NCI-H748 (cell line): ENCODE results near the gene U2AF2.
"Not testable (repeated sequence)": the region's sequence is repeated elsewhere in the genome, so short reads cannot be mapped to it uniquely, and the experiment has no call there.

Experiments
- DNase-seq: peaks from one replicate; lab custom pipeline; 2025; ENCODE audit not compliant: unreplicated experiment; lab: John Stamatoyannopoulos, UW

The U2AF2 gene

DNA sequence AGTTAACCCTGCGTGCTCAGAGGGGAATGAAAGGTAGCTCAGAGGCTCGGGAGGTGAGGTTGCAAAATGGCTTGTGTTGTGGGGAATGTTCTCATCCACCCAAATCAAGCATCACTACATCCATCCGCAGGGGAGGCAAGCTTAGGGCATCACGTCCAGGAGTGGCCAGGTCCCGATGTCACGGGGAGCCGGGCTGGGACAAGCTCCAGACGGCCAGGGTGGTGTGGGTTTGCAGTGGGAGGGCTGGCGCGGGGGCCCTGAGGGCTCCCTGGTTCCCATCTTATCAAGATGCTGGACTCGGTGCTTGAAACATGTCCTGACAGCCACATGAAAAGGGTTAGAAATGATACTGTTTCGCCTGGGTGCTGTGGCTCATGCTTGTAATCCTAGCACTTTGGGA lies 46.0 kb downstream of the U2AF2 start:
- no peak for DNase-seq

- no peak for DNase-seq
Measured at GRCh38 chr19:55702131-55702627, 47.3 kb downstream of the U2AF2 start.

DNA sequence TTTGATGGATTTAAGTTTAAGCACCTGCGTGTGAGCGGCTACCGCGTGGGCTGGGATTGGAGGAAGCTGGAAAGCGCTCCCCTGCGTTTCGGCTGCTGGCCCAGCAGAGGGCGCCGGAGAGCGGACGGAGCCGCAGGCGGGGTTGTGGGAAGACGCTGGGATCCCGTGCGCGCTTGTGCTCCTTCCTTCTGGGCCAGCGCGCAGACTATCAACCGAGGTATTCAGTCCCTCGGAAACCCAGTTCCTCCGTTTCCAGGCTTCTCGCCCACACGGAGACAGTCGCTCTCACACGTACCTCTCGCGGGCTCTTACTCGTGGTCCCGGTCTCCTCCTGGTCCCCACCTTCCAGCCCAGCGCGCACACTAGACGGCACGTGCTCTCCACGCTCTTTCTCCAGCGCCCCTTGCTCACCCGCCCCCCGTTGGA lies 49.0 kb downstream of the U2AF2 start:
- no peak for DNase-seq

- DNase-seq = no peak
Measured at GRCh38 chr19:55704494-55705245, 49.8 kb downstream of the U2AF2 start.

DNA sequence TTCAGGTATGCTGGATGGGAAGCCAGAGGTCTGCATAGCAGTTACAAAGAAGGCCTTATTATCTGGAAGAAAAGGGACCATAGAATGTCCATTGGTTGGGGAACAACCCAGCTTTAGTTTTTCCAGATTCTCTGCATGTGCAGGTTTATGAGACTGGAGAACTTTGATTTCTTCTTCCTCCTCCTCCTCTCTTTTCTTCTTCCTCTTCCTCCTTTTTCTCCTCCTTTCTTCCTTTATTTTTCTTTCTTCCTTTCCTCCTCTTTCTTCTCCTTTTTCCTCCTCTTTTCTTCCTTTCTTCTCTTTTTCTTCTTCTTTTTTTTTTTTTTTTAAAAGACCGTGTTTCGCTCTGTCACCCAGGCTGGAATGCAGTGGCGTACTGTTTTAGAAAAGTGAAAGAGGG lies 51.1 kb downstream of the U2AF2 start:
- no peak for DNase-seq

DNA sequence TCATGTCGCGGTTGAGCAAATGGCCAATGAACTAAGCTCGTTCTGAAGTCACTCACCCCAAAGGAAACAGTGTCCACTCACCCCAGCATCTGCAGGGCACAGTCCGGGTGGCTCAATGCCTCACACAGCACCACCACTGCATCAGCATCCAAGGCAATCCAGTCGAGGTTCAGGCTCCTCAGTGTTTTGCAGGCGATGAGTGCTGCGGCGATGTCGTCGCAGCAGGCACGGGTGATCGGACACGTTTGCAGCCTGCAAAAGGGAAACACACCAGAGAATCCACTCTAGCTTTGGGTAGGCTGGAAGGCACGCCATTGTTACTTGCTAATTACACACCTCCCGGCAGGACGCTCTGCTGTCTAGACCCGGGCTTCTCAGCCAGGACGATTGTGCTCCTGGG lies 56.9 kb downstream of the U2AF2 start:
- DNase-seq = no peak

DNA sequence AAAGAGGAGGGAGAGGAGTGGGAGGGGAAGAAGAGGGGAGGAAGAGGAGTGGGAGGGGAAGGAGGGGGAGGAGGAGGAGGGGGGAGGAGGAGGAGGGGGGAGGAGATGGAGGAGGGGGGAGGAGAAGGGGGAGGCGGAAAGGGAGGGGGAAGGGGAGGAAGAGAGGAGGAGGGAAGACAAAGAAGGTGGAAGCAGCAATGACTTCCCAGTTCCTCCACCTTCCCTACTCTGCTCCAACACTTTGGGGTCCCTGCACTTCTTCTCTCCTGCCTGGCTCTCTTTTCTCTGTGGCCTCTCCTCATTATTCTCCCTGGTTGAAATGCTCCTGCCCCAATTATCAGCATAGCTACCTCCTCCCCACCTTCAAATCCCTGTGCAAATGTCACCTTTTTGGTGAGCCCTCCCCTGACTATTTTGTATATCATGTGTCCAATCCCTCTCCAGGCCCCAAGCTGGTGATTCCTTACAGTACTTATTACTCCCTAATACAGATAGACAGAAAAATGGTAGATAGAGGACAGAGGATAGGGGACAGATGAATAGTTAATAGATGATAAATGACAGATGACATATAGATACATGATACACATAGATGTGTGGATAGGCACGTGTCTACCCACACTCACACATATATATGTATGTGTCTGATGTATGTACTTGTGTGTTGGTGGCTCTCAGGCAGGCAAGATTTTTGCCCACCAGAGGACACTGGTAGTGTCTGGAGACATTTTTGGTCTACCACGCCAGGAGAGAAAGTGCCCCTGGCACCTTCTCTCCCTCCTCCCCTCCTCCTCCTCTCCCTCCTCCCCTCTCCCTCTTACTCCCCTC lies 58.2 kb downstream of the U2AF2 start:
- no peak for DNase-seq

DNA sequence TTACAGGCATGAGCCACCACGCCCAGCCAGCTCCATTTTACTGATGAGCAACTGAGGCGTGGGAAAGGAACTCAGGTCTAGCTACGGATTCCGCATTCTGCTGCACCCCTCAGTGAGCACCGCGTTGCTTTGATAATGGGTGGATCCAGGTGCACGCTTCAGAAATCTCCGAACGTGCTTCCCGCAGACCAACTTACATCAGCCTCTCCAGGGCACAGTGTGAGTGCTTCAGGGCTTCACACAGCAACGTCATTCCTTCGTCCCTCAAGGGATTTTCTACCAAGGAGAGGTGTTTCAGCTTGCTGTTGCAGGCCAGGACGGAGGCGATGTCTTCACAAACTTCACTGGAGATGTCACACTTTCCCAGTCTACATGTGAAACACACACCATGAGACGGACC lies 61.7 kb downstream of the U2AF2 start:
- DNase-seq = no peak

GRCh38 chr19:55717251-55717650 lies 62.4 kb downstream of the U2AF2 start:
- no peak for DNase-seq

GRCh38 chr19:55717879-55718711 lies 63.3 kb downstream of the U2AF2 start:
- not testable (repeated sequence) for DNase-seq

- DNase-seq = no peak
Measured at GRCh38 chr19:55720214-55720746, 65.4 kb downstream of the U2AF2 start.

DNA sequence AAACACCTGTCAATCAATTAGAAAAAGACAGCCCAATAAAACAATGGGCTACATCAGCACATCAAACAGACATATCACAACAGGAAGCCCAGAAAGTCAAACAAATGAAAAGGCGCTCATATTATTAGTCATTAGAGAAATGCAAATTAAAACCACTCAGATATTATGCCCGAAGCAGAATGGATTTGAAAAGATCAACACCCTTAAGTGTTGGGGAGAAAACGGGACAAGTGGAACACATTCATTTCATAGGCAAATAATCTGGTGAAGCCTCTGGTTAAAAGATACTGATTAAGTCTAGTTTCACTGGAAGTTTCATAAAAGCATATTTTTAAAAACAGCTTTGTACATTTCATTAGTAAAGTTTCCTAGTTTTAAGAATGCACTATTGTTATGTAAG lies 66.0 kb downstream of the U2AF2 start:
- no peak for DNase-seq

DNA sequence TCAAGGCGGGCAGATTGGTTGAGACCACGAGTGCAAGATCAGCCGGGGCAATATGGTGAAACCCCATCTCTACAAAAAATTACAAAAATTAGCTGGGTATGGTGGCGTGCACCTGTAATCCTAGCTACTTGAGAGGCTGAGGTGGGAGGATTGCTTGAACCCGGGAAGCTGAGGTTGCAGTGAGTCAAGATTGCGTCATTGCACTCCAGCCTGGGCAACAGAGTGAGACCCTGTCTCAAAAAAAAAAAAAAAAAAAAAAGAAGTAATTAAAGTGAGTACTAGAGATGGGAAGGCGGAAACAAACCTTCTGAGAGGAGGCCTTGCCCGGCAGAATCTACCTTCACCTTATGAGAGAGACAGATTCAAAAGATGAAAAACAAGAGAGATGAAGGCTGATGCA lies 68.7 kb downstream of the U2AF2 start:
- DNase-seq = no peak
